Hepatic stellate cell (primary cell): Measurements from ENCODE around the gene CAND2.

Source experiments
- DNase-seq: peaks from one replicate; pipeline ENCODE4 v3.0.0; 2011; ENCODE audit warnings: low spot score

Gene CAND2

DNA sequence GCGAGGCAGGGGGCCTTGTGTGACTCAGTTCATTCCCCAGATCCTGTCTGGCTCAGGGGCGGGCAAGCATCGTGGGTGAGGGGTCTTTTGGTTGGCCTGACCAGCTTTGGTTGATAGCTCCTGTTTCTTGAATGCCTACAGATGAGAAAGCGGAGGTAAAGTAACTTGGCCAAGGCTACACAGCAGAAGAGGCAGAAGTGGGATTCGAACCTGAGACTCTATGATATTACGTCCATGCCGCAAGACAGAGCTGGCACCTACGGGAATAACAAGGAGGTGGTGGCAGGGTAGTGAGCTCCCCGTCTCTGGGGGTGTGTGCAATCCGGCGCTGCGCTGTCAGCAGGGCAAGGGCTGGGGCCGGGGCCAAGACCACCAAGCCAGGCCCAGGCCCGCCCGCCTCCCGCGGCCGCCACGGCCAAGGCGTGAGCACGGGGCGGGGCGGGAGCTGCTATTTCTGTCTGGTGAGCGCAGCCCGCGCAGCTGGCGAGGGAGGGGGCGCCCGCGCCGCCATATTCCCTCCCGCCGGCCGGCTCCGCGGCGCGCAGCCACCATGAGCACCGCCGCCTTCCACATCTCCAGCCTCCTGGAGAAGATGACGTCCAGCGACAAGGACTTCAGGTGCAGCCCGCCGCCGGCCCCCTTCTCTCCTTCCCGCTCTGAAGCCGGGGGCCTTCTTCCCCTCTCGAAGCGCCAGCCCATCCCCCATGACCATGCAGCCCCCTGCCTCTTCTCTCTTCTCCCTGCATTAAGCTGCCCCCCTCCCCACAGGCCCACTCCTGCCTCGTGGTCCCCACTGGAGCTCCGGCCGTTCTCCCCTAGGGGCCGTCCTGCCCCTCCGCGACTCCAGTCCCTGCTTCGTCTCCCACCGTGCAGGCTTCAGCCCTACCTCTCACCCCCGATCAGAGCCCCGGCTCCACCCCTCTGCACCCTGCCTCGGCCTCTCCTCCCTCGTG is at the start of gene CAND2:
Gene CAND2 (plus strand): TSS at position 510 of the 953 bp plus-strand sequence. CDS start 41 bp downstream, at position 551.
- DNase-seq = peak; percentile 40

DNA sequence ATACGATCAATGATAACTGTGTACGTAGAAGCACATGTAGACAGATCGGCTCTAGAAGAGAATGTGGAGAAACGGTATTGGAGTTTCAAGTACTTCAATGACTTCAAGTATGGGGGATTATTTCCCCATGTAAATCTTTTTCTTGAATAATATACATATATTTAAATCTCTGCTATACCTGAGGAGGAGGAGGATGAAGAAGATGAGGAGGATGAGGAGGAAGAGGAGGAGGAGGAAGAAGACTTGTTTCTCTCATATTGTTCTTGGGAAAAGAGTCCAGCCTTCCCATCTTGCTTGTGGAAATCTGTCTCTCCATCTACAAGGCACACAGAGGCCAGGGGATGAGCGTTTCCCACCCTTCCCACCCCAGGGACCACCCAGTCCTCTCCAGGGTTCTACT is 48.0 kb upstream of the CAND2 start:
- DNase-seq = no peak

DNA sequence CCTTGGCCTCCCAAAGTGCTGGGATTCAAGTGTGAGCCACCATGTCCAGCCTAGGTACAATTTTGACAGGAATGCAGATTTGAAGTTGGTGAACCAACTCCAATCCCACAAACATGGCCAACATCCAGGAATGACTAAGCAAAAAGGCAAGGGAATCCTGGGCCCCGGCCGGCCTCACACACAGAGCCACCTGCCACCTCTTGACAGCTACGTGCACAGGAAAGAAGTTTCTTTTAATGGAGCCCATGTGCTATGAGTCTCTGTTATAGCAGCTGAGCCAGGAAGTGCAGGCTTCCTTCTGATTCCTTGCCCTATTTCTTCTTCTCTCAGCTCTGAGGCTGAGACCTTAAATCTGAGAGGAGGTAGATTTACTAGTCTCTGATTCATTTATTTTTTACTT is 46.3 kb upstream of the CAND2 start:
- DNase-seq = peak; percentile 47

DNA sequence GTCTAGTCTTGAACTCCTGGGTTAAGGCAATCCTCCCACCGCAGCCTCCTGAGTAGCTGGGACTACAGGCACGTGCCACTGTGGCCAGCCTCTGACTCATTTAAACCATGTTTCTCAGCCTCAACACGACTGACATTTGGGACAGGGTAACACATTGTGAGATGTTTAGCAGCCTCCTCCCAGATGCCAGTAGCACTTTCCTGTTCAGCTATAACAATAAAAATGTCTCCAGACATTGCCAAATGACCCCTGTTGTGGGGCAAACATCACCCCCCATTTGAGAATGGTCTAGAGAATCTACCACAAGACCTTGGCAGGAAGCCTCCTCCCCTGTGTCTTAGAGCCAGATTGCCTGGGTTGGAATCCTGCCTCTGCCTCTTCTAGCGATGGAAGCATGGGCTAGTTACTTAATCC is 45.8 kb upstream of the CAND2 start:
- DNase-seq = no peak

DNA sequence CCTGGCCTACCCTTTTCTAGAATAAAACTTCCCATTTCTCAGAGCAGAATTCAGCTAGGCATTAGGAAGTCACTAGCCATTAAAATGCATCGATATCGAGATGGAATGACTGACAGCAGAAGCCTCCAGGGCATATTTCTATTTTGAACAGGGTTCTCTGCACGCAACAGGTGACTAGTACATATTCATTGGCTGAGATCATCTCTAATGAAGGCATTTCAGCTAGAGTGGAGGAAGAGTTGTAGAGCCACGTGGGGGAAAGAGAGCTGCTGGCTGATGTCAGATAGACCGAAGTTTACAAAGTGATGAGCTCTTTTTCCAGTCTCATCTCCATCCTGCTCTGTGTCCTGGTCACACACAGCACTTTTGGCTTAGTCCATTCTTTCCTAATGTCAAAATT is 44.9 kb upstream of the CAND2 start:
- DNase-seq = no peak

DNA sequence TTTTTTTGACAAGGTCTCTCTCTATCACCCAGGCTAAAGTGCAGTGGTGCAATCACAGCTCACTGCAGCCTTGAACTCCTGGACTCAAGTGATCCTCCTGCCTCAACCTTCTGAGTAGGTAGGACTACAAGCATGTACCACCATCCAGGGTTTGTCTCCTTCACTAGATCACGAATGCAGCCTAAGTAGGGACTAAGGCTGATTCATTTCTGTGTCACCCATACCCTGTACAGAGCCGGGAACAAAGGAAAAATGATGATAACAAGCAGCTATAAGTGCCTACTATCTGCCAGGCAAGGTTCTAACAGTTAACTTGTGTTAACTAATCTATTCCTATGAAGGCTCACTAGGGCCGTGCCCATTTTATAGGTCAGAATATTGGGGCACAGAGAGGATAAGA is 44.4 kb upstream of the CAND2 start:
- no peak for DNase-seq

DNA sequence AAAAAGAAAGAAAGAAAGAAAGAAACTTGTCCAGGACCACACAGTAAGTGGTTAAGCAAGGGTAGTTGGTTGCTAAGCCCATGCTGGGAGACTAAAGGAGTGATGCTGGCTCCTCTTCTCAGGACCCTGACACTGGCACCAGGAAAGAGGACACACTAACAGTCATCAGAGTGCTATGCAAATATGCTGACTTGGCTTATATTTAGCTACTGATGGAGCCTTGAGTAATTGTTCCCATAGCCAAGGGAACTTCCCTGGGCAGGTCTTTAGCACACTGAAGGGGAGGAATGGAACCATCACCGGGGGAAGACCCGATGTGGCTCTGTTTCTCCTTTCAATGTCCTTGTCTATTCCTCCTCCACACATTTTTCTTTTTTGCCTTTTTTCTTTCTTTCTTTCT is 43.7 kb upstream of the CAND2 start:
- DNase-seq = no peak

DNA sequence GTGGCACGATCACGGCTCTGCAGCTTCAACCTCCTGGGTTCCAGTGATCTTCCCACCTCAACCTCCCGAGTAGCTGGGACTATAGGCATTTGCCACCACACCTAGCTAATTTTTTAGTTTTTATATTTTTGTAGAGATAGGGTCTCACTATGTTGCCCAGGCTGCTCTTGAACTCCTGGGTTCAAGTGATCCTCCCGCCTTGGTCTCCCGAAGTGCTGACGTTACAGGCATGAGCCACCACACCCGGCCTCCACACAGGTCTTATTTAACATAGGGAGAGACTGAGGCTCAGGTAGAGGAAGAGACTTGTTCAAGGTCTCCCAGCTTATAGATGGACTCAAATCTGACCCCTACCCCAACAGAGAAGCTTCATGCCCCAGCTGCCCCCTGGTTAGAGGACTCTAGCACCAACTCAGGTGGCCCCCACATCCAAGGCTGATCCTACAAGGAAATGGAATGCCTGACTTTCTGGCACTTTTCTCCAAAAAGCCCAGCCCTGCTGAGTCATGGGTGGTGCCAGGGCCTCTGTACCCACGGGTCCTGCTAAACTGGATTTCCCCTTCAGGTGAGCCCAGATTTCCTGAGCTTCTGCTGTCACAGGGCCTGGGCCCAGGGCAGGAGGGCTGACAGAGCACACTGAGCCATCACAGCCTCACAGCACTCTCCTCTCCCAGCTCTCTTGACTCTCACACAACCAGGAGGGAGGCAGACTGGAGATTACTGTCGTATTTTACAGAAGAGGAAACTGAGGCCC is 43.0 kb upstream of the CAND2 start:
- DNase-seq = no peak

DNA sequence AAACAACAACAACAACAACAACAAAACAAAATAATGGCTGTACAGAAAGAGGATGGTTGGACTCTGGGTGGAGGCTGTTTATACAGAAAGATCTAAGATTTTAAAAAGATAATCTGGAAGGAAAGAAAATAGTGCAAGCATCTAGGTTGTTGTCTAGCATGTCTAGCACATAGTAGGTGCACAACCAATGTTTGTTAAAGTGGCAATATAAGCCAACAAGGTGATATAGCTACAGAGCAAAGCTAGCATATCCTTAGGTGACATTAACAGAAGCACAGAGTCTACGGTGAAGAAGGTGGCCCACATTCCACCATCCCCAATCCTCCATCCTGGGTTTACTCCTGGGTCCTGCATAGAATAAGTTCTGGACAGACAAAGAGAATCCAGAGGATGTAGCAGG is 42.2 kb upstream of the CAND2 start:
- no peak for DNase-seq

DNA sequence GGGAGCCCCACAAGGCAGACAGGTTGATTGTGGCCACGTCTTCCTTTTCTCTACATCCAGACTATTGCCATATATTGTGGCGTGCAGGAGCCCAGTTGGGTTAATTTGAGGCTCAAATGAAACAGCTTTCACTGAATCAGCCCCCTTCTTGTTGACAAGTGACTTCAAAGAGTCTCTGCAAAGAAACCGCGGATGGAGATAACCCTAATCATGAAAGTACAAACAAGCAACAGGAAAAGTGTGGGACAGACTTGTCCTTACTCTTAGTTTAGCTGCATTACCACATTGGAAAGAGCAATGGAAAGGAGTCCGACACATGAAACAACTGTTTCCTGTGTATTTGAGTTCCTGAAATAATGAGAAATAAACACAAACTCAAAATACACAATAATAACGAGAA is 40.7 kb upstream of the CAND2 start:
- no peak for DNase-seq

DNA sequence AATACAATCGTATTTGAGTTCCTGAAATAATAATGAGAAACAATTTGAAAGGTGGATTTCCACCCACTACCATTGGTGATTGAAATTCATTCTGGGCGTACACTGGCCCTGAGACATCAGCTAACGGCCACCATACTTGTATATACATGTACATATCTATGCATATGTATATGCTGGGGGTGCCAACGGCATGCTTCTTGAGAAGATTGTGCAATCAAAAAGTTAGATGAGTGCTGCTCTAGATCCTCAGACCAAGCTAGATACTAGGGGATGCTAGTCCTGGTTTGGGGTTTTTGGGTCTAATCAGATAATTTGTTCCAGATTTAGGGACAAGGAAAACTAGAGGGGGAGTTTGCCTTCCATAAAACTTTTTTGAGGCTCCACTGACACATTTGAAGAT is 40.3 kb upstream of the CAND2 start:
- DNase-seq = no peak

DNA sequence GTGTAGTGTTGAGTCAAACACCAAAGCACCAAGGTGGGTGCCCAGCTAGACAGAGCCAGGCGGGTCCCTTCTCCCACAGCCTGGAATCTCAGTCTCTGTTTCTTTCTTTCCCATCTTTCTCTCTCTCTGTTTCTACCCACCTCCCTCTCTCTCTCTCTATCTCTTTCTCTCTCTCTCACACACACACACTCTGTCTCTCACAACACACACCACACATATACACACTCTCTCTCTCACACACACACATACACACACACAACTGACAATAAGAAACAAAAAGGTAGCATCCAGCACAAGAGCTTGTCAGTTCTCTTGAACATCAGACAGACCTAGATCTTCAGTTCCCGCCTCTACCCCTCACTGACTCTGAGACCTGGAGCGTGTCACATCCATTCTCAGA is 39.8 kb upstream of the CAND2 start:
- DNase-seq = no peak

DNA sequence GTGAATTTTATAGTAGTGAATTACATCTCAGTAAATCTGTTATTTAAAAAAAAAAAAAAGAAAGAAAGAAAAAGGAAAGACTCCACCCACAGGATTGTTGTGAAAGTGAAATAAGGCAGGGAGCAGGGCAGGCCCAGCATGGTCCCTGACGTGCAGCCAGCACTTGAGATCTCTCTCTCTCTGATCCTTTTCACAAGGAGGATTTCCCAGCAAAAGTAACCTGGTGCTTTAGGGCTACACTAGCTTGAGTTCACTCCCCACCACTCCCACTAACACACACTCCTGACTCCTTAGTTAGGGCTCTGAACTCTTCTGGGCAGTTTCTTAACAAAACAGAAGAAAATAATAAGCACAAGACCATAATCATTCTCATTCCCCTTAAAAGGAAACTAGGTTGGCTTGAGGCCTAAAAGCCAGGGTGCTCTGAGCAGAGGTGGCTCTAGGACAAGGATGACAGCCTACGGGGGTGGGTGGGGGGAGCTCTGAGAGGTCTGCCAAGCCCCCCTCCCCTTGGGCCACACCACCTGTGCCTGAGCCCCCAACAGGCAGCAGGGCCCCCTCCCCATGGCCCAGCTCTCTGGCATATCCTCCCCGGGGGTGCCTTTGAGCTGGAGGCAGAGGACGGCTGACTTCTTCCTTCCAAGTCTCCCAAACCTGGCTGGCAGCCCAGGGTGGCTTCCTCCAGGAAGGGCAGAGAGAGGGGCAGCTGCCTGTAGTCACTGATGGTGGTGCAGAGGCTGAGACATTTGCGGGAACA is 38.3 kb upstream of the CAND2 start:
- DNase-seq = peak; percentile 64

DNA sequence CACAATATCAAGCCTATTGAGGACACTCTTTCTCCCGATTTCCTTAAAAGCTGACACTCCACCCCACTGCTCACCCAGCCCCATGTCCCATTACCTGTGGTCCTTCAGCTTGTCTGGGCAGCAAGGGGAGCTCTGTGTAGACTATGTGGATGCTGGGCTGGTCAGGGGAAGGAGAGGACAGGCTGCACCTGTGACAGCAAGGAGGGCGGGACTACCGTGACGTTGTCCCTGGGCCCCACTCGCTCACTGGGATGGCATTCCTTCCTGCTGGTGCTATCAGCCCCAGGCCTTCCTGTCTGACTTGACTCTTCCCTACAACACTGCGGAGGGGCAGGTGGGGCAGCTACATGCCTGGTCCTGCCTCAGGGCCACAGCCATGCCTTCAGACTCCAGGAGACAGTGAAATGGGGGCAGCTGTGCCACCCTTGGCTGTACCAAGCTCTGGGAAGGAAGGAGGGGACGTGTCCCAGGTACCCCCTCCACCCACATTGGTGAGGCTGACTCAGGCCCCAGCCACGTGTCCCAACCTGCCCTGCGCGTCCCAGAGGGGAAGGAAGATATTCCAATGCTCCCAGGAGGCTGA is 37.3 kb upstream of the CAND2 start, which contains the start of gene TMEM40:
Gene TMEM40 (minus strand): TSS at position 163 of the 583 bp plus-strand sequence. CDS start 9,427 bp downstream, outside the sequence.
- no peak for DNase-seq

DNA sequence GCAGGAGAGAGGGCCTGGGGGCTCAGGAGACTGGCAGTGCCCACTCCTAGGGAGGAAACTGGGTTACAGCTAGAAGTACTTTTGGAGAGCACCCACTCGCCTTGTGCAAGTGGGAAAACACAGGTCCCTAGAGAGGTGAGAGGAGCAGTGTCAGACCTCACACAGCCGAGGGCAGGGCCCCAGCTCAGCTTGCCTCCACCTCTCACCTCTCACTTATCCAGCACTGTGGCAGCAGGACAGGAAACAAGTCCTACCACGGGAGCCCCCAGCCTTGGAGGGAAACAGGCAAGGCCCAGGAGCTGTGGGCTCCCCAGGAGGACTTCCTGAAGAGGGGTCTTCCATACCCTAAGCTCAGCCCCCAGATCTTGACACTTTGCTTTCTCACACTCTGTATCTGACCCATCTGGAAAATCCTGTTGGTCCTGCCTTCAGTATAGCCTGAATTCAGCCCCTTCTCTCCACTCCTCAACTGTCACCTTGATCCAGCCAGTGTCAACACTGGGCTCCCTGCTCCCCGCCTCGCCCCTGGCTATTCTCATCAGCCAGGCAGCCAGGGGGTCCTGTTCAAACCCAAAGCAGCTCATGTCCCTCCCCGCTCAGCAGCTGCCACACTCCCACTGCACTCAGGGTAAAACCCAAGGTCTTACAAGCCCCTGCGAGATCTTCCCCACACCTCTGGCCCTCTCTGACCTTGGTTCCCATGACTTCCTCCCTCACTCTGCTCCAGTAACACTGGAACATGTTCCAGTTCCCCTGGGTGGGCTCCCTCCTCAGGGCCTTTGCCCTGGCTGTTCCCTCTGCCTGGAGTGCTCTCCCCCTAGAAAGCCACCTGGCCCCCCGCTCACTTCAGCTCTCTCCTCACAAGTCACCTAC is 36.6 kb upstream of the CAND2 start:
- no peak for DNase-seq

DNA sequence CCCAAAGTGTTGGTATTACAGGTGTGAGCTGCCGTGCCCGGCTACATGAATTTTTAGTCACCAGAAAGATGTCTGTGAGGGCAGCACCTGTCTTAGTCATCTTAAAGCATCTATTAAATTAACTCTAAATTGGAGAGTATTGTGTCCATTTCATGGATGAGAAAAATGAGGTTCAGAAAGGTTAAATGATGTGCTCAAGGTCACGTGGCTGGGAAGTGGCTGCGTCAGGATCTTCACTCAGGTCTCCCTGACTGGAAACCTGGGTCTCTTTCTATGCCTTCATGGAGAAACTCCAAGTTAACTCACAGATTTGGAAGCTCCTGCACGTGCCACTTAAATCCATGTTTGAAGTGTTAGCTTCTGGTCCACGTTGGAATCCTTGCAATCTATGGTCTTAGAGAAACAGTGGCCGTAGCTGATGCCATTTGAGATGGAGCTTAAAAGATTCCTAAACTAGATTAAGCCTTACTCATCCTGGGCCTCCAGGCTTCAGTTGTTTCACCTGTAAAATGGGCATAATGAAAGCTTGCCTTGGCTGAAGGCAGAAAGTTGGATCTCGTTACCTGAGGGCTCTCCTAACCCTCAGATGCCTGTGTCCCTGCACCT is 32.2 kb upstream of the CAND2 start:
- DNase-seq = no peak

DNA sequence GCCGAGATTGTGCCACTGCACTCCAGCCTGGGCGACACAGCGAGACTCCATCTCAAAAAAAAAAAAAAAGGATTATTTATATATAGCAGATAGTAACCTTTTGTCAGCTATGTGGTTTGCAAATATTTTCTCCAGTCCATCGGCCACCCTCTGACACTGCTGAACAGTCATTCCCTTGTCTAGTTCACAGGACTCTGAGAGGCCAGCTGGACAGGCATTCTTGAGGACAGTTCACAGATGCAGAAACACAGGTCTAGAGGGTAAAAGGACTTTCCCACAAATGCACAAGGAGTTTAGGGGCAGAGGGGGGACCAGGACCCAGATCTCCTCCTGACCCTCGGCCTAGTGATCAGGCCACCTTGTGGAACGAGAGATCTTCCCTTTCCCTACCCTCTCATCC is 29.9 kb upstream of the CAND2 start:
- DNase-seq = peak; percentile 40

DNA sequence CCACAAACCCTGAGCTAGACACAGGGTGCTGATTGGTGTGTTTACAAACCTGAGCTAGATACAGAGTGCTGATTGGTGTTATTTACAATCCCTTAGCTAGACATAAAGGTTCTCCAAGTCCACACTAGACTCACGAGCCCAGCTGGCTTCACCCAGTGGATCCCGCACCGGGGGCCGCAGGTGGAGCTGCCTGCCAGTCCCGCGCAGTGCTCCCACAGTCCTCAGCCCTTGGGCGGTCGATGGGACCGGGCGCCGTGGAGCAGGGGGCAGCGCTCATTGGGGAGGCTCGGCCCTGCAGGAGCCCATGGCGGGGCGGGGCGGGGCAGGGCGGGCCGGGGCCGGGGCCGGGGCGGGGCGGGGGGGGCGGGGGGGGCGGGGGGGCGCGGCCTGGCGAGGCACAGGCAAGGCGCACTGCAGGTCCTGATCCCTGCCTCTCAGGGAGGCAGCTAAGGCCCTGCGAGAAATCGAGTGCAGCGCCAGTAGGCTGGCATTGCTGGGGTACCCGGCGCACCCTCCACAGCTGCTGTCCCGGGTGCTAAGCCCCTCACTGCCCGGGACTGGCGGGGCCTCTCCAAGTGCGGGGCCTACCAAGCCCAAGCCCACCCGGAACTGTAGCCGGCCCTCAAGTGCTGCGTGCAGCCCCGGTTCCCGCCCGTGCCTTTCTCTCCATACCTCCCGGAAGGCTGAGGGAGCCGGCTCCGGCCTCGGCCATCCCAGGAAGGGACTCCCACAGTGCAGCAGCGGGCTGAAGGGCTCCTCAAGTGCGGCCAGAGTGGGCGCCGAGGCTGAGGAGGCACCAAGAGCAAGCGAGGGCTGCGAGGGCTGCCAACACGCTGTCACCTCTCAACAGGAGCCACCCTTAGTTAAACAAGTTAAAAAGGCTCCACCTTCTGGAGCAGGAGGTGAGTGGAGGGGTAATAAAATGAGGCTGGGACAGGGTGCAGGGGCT is 27.6 kb upstream of the CAND2 start:
- no peak for DNase-seq

DNA sequence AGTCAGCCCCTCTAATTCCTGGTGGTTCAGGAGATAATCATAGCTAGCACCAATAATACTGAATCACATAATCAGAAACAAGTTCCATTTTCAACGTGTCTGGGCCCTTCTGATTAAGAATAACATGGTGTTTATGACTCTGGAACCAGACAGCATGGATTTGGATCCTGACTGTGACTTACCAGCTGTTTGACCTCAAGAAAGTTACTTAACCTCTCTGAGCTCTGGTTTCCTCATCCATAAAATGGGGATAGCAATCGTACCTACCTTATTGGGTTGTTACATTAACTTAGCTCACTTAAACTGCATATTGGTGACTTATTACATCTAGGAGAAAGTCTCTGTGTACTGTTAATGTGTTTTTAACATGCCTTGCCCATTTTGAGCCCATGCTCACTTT is 26.7 kb upstream of the CAND2 start:
- DNase-seq = no peak
